ENCODE measurements around the gene TMEM234.
A peak's percentile ranks its signal among the peaks of the same experiment; 100 is the strongest.

The TMEM234 gene

DNA sequence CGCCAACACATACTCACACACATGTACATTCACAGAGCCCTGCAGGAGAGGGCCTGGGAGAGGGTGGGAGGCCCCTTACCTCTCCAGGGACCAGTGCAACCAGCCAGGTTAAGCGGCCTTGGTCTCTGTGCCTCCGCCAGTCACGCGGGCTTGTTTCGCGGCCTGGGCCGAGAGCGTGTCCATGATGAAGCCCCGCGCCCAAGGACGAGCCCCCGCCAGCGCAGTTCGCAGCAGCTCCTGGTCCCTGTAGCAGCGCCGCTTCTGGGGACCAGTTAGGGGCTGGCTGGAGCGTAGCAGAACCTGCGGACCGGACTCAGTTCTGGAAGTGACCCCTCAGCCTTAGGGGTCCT, 17.6 kb upstream of the TMEM234 start:
- no peak for DNase-seq (ENCODE audit: low read depth)

GRCh38 chr1:32239337-32239736, 17.2 kb upstream of the TMEM234 start:
- DNase-seq (ENCODE audit: low read depth), result no peak

- DNase-seq (ENCODE audit: low read depth), result no peak
Observed at GRCh38 chr1:32234792-32235191, 12.6 kb upstream of the TMEM234 start.

GRCh38 chr1:32232558-32233304, 10.6 kb upstream of the TMEM234 start:
- DNase-seq (ENCODE audit: low read depth), result no peak

- DNase-seq (ENCODE audit: low read depth), result no peak
Observed at GRCh38 chr1:32231843-32232432, 9.8 kb upstream of the TMEM234 start.

- no peak for DNase-seq (ENCODE audit: low read depth)
Observed at GRCh38 chr1:32228771-32229170, 6.6 kb upstream of the TMEM234 start.

GRCh38 chr1:32224285-32224684, 2.1 kb upstream of the TMEM234 start:
- DNase-seq (ENCODE audit: low read depth), result no peak

DNA sequence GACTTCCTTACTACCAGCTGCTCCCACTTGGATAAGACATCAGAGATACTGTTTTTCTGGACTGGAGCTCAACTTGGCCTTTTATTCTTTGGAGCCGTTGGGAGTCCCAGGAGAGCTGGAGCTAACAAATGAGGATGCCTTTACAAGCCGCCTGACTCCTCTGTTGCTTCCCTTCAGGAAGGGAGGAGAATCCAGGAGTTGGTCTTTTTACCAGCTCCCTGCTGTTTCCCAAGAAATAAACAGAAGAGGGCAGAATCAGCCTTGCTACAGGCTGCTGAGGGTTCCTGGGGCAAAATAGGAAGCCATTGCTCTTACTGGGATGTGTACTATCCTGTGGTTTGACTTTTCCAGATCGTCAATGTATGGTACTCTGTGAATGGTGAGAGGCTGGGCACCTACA, 1.5 kb upstream of the TMEM234 start:
- no peak for DNase-seq (ENCODE audit: low read depth)

DNA sequence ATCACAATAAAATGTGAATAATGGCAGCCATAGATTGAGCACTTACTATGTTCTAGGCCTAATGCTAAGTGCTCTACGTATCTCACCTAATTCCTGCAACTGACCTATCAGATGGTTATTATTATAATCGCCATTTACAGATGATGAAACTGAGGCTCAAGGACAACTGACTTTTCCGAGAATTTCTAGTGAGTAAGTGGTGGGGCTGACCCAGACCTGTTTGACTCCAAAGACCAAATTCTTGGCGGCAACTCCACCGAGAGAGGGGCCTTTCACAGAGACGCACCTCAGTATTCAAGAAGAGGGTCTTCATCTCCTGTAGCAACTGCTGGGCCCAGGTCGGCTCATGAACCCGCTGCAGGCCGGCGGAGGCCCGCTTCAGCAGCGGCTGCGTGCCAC, 573 bp downstream of the TMEM234 start:
- no peak for DNase-seq (ENCODE audit: low read depth)

GRCh38 chr1:32220746-32221580, 1.2 kb downstream of the TMEM234 start:
- DNase-seq (ENCODE audit: low read depth), result no peak

DNA sequence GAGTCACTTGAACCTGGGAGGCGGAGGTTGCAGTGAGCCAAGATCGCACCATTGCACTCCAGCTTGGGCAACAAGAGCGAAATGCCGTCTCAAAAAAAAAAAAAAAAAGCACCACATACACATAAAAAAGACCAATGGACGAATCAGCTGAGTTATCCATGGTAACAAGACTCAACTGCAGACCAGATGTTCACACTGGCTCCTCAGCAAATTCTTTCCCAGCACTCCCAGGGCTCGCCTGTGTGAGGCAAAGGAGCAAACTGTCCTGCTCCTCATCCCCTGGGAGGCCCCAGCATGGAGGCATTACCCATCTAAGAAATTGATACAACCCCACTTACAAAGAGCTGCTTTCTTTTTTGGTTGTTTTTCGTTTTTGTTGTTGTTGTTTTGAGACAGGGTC, 3.1 kb downstream of the TMEM234 start:
- no peak for DNase-seq (ENCODE audit: low read depth)

DNA sequence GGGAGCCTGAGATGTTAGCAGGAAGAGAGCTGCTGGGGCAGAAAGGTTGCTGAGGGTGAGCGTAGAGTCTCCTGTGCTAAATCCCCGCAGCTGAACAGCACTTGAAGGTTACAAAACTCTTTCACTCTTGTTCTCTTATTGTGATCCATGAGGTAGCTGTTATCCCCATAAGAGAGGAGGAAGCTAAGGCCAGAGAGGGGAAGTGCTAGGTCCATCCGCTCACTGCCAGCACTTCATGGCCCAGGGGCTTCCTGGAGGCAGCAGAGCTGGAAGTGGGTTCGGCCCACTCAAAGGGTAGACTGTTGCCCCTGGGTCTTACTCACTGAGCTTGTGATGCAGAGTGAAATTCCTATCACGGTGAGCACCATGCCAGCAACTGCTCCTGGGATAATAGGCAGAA, 5.6 kb downstream of the TMEM234 start:
- no peak for DNase-seq (ENCODE audit: low read depth)

DNA sequence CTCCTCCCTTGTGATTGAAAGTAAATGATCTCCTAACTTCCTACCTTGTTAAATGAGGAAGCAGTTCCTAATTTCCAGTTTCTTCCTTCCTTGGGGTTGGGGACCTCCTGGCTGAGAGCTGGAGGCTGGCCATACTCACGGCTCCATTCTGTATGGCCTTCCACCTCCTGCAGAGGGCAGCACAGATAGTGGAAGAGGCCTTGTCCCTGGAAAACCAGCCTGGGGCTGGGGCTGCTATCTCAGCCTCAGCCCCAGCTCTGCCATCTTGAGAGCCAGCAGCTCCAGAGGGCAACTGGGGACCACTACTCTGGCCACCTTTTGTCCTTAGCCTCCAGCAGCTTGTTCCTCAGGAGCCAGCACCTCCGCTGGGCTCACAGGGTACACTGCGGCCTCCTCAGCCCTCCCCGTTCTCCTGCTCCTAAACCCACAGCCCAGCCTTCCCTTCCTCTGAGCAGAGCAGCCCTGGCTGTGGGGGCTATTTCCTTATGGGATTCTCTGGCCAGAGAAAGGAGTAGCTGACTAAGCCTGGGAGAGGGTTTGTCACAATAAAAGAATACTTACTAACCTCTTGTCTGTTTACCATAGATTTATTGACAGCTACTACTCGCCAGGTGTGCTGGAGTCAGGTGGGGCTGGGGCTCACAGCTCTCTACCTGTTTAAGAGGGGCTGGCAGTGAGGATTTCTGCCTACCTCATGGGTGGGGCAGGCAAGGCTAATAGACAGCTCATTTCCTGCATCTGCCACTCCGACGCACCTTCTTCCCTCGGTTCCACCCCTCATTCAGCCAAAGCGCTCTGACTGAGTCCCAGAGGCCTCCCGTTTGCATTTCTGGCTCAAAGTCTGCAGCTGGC, 6.3 kb downstream of the TMEM234 start:
- DNase-seq (ENCODE audit: low read depth), result no peak

GRCh38 chr1:32208891-32209328, 13.2 kb downstream of the TMEM234 start, which contains the start of gene DCDC2B:
TSS of gene DCDC2B (plus strand) at chr1:32209089. CDS start at chr1:32209094, 5 bp downstream.
- no peak for DNase-seq (ENCODE audit: low read depth)

GRCh38 chr1:32208469-32208868, 13.7 kb downstream of the TMEM234 start:
- no peak for DNase-seq (ENCODE audit: low read depth)

DNA sequence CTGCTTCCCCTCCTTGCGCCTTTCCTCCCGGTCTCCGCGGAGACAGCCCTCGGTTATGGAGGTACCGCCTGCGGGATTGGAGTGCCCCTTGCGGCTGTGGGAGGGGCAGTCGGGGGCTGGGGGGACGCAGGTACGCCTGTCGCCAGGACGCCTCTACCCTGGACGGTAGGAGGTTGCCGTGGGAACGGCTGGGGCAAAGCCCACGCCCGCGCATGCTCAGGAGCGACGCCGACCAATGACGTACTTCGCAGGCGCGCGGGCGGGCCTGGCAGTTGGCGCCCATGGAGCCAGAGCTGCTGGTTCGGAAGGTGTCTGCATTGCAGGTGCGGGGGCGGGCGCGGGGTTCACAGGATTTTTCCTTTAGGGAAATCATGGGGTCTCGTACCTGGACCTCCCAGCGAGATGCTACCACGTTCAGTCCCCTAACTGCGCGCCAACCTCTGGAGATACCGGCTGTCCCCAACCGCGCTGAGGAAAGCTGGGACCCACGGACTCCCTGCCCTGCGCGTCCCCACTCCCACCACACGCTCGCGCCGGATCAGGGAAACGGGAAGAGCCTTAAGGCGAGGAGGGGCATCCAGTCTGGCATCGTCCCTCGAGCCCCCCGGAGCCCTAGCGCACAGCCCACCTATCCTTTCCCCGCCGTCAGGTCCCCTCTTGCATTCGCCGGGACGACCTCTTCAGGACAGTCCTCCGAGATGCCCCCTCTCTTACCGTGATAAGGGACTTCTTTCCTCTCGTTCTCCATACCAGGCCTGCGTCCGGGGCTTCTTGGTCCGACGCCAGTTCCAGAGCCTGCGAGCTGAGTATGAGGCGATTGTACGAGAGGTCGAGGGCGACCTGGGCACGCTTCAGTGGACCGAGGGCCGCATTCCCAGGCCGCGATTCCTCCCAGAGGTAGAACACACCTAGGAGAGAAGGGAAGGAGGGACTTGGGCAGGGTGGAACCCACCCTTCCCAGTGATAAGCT, 16.5 kb downstream of the TMEM234 start, which contains the start of gene IQCC:
Gene IQCC (plus strand): TSS at position 271 of the 970 bp plus-strand sequence. CDS start 11 bp downstream, at position 282.
- peak; percentile 77 for DNase-seq (ENCODE audit: low read depth)

DNA sequence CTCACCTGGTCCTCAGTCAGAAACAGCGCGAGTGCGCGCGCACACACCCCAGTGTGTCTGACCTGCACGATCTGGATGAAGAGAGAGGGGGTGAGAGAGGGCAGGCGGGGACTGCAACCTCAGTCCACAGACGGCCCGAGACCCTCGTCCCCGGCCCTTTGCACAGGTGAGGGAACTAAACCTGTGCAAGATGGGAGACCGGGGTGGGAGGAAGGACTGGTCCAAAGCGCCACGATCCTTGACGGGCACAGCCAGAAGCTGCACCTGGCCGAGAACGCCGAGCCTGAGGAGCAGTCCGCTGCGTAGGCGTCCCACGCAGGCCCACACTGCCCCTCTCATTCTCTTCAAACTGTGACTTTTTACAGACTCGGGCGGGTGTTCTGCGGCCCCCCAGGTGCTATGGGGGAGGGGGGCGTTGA, 17.2 kb downstream of the TMEM234 start:
- no peak for DNase-seq (ENCODE audit: low read depth)

DNA sequence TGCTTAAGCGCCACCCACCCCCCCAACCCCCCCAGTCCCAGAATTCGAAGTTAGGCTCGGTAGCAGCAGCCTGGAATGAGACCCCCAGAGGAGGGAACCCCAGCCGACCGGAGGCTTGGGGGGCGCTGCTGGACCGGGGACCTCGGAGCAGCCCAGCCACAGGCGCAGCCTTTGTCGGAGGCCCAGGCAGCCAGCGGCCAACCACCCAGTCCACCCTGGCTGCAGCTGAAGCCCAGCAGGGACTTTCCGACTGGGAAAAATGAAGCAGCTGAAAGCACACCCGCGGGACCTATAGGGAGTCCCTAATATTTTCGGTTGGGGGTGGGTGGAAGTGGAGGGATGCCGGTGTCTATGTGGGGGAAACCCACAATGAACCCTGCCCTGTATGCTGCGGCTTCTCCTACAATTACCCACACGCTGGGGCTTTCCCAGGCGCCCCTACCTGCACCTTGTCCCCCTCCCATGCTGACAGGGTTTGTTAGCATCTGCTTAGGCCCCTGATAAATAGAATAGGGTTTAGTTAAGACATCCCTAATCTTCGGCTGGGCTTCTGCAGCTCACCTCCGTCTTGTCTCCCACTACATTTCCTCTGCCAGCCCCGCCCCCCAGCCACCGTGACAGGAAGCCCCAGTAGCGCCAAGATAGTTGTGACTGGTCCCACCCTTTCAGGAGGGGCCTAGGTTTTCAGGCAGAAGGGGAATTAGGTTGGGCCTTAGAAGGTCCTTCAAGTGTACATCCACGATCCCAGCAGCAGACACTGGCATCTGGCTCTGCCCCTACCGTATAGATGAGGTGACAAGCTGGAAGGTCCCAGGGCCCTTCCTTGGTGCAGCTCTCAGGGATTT, 20.9 kb downstream of the TMEM234 start:
- peak; percentile 80 for DNase-seq (ENCODE audit: low read depth)

DNA sequence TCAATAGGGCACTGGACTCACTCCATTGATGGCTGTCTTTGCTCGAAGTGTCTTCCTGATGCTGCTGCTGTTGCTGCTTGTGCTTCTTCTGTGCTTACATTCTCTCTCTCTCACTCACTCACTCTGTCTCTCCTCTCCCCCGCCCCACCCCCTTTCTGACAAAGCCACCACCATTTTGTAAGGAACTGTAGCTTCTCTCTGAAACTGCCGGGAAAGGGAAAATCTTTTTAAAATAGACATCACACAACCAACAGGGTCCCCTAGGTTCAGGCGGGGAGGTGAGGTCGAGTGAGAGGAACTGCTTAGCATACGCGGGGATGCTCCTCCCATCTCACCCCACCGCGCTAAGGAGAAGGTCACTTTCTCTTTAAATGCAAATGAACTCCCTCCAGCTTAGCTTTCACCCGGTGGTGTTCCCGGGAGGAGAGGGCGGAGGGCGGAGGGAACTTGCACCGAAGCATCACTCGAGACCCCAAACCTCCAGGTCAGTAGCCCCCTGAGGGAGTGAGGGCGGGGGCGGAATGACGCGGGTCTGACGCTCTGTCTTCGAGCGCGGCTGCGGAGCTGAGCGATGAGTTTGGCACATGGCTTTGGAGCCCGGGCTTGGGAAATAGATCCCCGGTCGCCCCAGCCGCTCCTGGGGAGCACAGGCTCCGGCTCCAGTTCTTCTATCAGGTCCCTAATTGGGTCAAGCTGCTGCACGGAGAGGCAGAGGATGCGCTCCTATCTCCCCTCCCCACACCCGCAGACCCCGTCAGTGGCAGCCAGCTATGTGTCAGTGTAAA, 21.7 kb downstream of the TMEM234 start, which contains the start of gene CCDC28B:
Gene CCDC28B (plus strand): TSS at position 370 of the 785 bp plus-strand sequence. CDS start 1,341 bp downstream, outside the sequence.
- DNase-seq (ENCODE audit: low read depth), result no peak

Data from CMK (cell line).